HepG2 (cell line): ENCODE results near the gene C12orf43. TPM values are rescaled to one million over a fixed set of nuclear protein-coding genes. Genes with fewer than 3 reads are reported as not detected.
"Not testable (repeated sequence)": the region's sequence is repeated elsewhere in the genome, so short reads cannot be mapped to it uniquely, and the experiment has no call there.

Experiments
- ATAC-seq: fragments of 200-7000 bp; cut with Tn5 transposase; 3 replicates; pipeline ENCODE4 v1.9.1; 2020; ENCODE audit warnings: mild to moderate bottlenecking, moderate library complexity
- BruUV-seq: library from RNA; stranded (reverse); fragments of 400-500 nt; replicated peaks from 2 replicates; lab custom pipeline; 2021; lab: Mats Ljungman, UMichigan
- CTCF ChIA-PET: fragments of 300-600 bp; formaldehyde crosslinking; extraction: SDS; loops from one replicate; lab custom pipeline; 2021; ENCODE audit warnings: low total read pairs, inconsistent platforms, low intra/inter-chr PET ratio; lab: Yijun Ruan, JAX
- POLR2A ChIA-PET: fragments of 350-600 bp; sonication (Branson Sonifier 250); formaldehyde crosslinking; loops from one replicate; lab custom pipeline; 2020; ENCODE audit warnings: antibody characterized with exemption, inconsistent platforms; lab: Yijun Ruan, JAX
- DNase-seq: peaks from one replicate; pipeline ENCODE4 v3.0.0-alpha.2; 2015; ENCODE audit warnings: low spot score
- FAIRE-seq: peaks from 3 replicates; lab custom pipeline; 2011; peaks lifted over from hg19 to GRCh38; lab: Jason Lieb, UNC
- H2AFZ ChIP-seq: one replicate; pipeline ENCODE4 v1.6.1; 2011; ENCODE audit warnings: low read length, inconsistent platforms
- H3K27ac ChIP-seq: fragments of 300-600 bp; 3 replicates; pipeline ENCODE4 v1.8.0; 2011; ENCODE audit warnings: mixed run types, mild to moderate bottlenecking, mixed read lengths, low read length, inconsistent platforms; ENCODE audit not compliant: insufficient read depth; ENCODE audit errors: extremely low read length
- H3K27me3 ChIP-seq, 2 experiments: fragments of 200-600 bp in 1 of 2; 2 replicates in 1 of 2; 3 replicates in 1 of 2; pipeline versions ENCODE4 v1.6.0 to v1.8.0; 2011; ENCODE audit warnings: low read length in 2 of 2, mild to moderate bottlenecking in 2 of 2, moderate library complexity in 2 of 2, inconsistent platforms in 1 of 2; ENCODE audit not compliant: insufficient read depth in 2 of 2, control insufficient read depth in 1 of 2
- H3K36me3 ChIP-seq, 2 experiments: fragments of 200-600 bp in 1 of 2; replicated peaks in 1 of 2; 2 replicates in 1 of 2; 3 replicates in 1 of 2; pipeline versions ENCODE4 v1.5.1 to v1.8.0; 2011; ENCODE audit warnings: low read length in 2 of 2, inconsistent platforms in 1 of 2; ENCODE audit not compliant: insufficient read depth in 2 of 2, control insufficient read depth in 1 of 2
- H3K4me1 ChIP-seq: 2 replicates; pipeline ENCODE4 v1.5.1; 2012; ENCODE audit warnings: low read length, inconsistent platforms; ENCODE audit not compliant: insufficient read depth
- H3K4me2 ChIP-seq: 2 replicates; pipeline ENCODE4 v1.6.0; 2011; ENCODE audit warnings: low read depth, low read length, inconsistent platforms
- H3K4me3 ChIP-seq, 3 experiments: fragments of 200-600 bp in 1 of 3; sonication (generic), shearing (Covaris generic) in 1 of 3; replicated peaks in 1 of 3; 2 replicates each; pipeline ENCODE4 v1.5.1; 2011 to 2016; ENCODE audit warnings: low read length in 3 of 3, inconsistent platforms in 2 of 3, low read depth in 2 of 3, mild to moderate bottlenecking in 2 of 3, control low read depth in 1 of 3, mixed read lengths in 1 of 3; ENCODE audit not compliant: insufficient read depth in 1 of 3
- H3K79me2 ChIP-seq: one replicate; pipeline ENCODE4 v1.6.1; 2011; ENCODE audit warnings: low read length, inconsistent platforms; ENCODE audit not compliant: insufficient read depth
- H3K9ac ChIP-seq: 2 replicates; pipeline ENCODE4 v1.6.0; 2011; ENCODE audit warnings: mild to moderate bottlenecking, low read depth, low read length, inconsistent platforms; ENCODE audit not compliant: insufficient read depth
- H3K9me3 ChIP-seq: 2 replicates; pipeline ENCODE4 v1.5.1; 2012; ENCODE audit warnings: mild to moderate bottlenecking, low read length
- H4K20me1 ChIP-seq: 2 replicates; pipeline ENCODE4 v1.6.0; 2011; ENCODE audit warnings: inconsistent platforms, mild to moderate bottlenecking, low read length, moderate library complexity; ENCODE audit not compliant: insufficient read depth
- ELF1 ChIP-seq: sonication (generic); formaldehyde crosslinking; IDR thresholded peaks from 2 replicates; pipeline ENCODE4 v1.4.0; 2020; ENCODE audit warnings: missing genetic modification reagents
- FOXO4 ChIP-seq: sonication (generic); formaldehyde crosslinking; conservative IDR thresholded peaks from 2 replicates; pipeline ENCODE4 v1.8.1; 2023; ENCODE audit warnings: missing genetic modification reagents
- GTF2F1 ChIP-seq: fragments of 150-350 bp; IDR thresholded peaks from 2 replicates; pipeline ENCODE4 v1.6.1; 2014; ENCODE audit warnings: low read length
- HDAC2 ChIP-seq: sonication (generic); formaldehyde crosslinking; IDR thresholded peaks from 2 replicates; pipeline ENCODE4 v1.4.0; 2020; ENCODE audit warnings: missing genetic modification reagents
- JDP2 ChIP-seq: sonication (generic); formaldehyde crosslinking; IDR thresholded peaks from 2 replicates; pipeline ENCODE4 v1.8.1; 2022; ENCODE audit warnings: missing genetic modification reagents, borderline replicate concordance
- PHF8 ChIP-seq: sonication (generic); formaldehyde crosslinking; IDR thresholded peaks from 2 replicates; pipeline ENCODE4 v1.5.0; 2020; ENCODE audit warnings: missing genetic modification reagents
- SP1 ChIP-seq, 2 experiments: fragments of 450-650 bp in 1 of 2; sonication (generic) in 1 of 2; formaldehyde crosslinking in 1 of 2; IDR thresholded peaks; 2 replicates each; pipeline versions ENCODE4 v1.4.0 to v1.6.1; 2016 to 2020; ENCODE audit warnings: missing genetic modification reagents in 1 of 2
- SRSF9 ChIP-seq: fragments of 200-400 bp; formaldehyde crosslinking; IDR thresholded peaks from 2 replicates; pipeline ENCODE4 v1.6.1; 2018; ENCODE audit warnings: borderline replicate concordance, mild to moderate bottlenecking, low read depth, low read length; ENCODE audit not compliant: insufficient read depth, poor library complexity, severe bottlenecking
- THYN1 ChIP-seq: sonication (generic); formaldehyde crosslinking; IDR thresholded peaks from 2 replicates; pipeline ENCODE4 v1.8.1; 2023; ENCODE audit warnings: low read depth, mild to moderate bottlenecking, moderate library complexity, missing genetic modification reagents, borderline replicate concordance
- ZNF276 ChIP-seq: sonication (generic); formaldehyde crosslinking; IDR thresholded peaks from 2 replicates; pipeline ENCODE4 v1.4.0; 2020; ENCODE audit warnings: mild to moderate bottlenecking, low read depth, missing genetic modification reagents
- ZNF430 ChIP-seq: sonication (generic); formaldehyde crosslinking; IDR thresholded peaks from 2 replicates; pipeline ENCODE4 v1.9.0; 2021; ENCODE audit warnings: mild to moderate bottlenecking, missing genetic modification reagents
- ZNF563 ChIP-seq: sonication (generic); formaldehyde crosslinking; IDR thresholded peaks from 2 replicates; pipeline ENCODE4 v1.8.0; 2022; ENCODE audit warnings: mild to moderate bottlenecking, moderate library complexity, missing genetic modification reagents
- ZNF614 ChIP-seq: IDR thresholded peaks from 2 replicates; pipeline ENCODE4 v1.6.1; 2018; ENCODE audit warnings: missing biosample characterization, missing genetic modification reagents, inconsistent platforms, borderline replicate concordance
- ZNF629 ChIP-seq: sonication (generic); formaldehyde crosslinking; conservative IDR thresholded peaks from 2 replicates; pipeline ENCODE4 v1.5.0; 2020; ENCODE audit warnings: missing genetic modification reagents
- ZNF768 ChIP-seq: sonication (generic); formaldehyde crosslinking; IDR thresholded peaks from 2 replicates; pipeline ENCODE4 v1.4.0; 2020; ENCODE audit warnings: missing genetic modification reagents
- ZZZ3 ChIP-seq: sonication (generic); formaldehyde crosslinking; IDR thresholded peaks from 2 replicates; pipeline ENCODE4 v1.4.0; 2020; ENCODE audit warnings: missing genetic modification reagents, mild to moderate bottlenecking, borderline replicate concordance
- WGBS: methylation state at CpG from one replicate; pipeline ENCODE4 v1.1.6; 2017; ENCODE audit warnings: low lambda C conversion rate; 5-methylcytosine and 5-hydroxymethylcytosine counted together
- in situ Hi-C: cut with HindIII; loops from 2 replicates; pipeline ENCODE4 v1.10.0; 2017; ENCODE audit warnings: low pct_unique_long_range_greater_than_20kb; ENCODE audit not compliant: extremely low pct_ligation_motif_present
- intact Hi-C: fragments of 100-400 bp; cut with micrococcal nuclease; formaldehyde crosslinking; loops from one replicate; pipeline ENCODE4 v1.10.0; 2022; ENCODE audit not compliant: unreplicated experiment
- polyA plus RNA-seq, 8 experiments: library from polyadenylated mRNA; depleted of rRNA in 3 of 8; stranded (reverse) in 7 of 8; unstranded in 1 of 8; fragments of >200 nt; fragmentation: Illumina TruSeq in 4 of 8; extraction: Trizol in 4 of 8; gene quantifications; 2 replicates each; pipeline versions ENCODE4 v1.2.1 to v1.2.3, GENCODE V29; 2011 to 2016; ENCODE audit warnings: low read depth in 4 of 8, missing spikeins in 1 of 8, mixed read lengths in 1 of 8; ENCODE audit not compliant: insufficient read depth in 1 of 8
- total RNA-seq, 5 experiments: library from RNA; depleted of rRNA; stranded (reverse); fragments of >200 nt; fragmentation: Illumina TruSeq; extraction: Trizol; gene quantifications; 2 replicates each; pipeline ENCODE4 v1.2.3, GENCODE V29; 2016; ENCODE audit warnings: low read depth in 1 of 5

C12orf43 gene
- total and polyA plus RNA-seq, 2 of the 13 experiments (the other 11 are each of a cell fraction or from before 2014, with no cell fraction given), result 7.9 to 11.1 TPM

GRCh38 chr12:121065345-121065744, 49.1 kb upstream of the C12orf43 start:
- no peak overlapping the region for H2AFZ ChIP-seq
- no peaks in the 10 kb centered on the region for H3K79me2 ChIP-seq
- no TSS peak for BruUV-seq
- peaks cover 0 to 12% of the 10 kb centered on the region in 2 experiments; a peak in 2 of 5 replicates for H3K27me3 ChIP-seq
- DNase-seq (no peak), FAIRE-seq (no peak)
- no peaks in the 10 kb centered on the region for H3K36me3 ChIP-seq
- TF ChIP-seq ZNF430 (CRISPR knock-in tag) (no peak), ZNF563 (no peak), JDP2 (CRISPR knock-in tag) (no peak), ELF1 (CRISPR knock-in tag) (no peak), ZNF276 (CRISPR knock-in tag) (no peak), ZNF614 (CRISPR knock-in tag) (no peak), ZNF629 (CRISPR knock-in tag) (no peak), ZNF768 (CRISPR knock-in tag) (no peak), ZZZ3 (CRISPR knock-in tag) (no peak), THYN1 (CRISPR knock-in tag) (no peak), SP1 (IDR thresholded peaks at IDR 0.05) (no peak), SP1 (CRISPR knock-in tag; IDR thresholded peaks at IDR 0.05) (no peak), GTF2F1 (no peak), SRSF9 (no peak), PHF8 (CRISPR knock-in tag) (no peak), FOXO4 (CRISPR knock-in tag) (no peak), HDAC2 (CRISPR knock-in tag) (no peak)
- TF ChIP-seq, all 625 proteins: peak for 0
- in situ Hi-C loops (no loop called here), intact Hi-C loops (no loop called here)
- ChIA-PET POLR2A (no interaction called here), CTCF (no interaction called here)
- ATAC-seq, result no peak
- Histone ChIP-seq H3K9ac (no peak overlapping the region), H3K4me2 (no peak overlapping the region), H3K27ac (no peak overlapping the region), H3K4me1 (no peaks in the 10 kb centered on the region; the same call in 1 of the 2 replicates), H3K4me3 (no peak overlapping the region), H4K20me1 (no peaks in the 10 kb centered on the region), H3K9me3 (no peaks in the 10 kb centered on the region)
- 1% methylated on average over 2 of the region's 2 CpGs for WGBS

- H3K9me3 ChIP-seq, H2AFZ ChIP-seq, CTCF ChIA-PET, DNase-seq, POLR2A ChIA-PET, H3K4me1 ChIP-seq, H3K36me3 ChIP-seq, ATAC-seq, H3K27ac ChIP-seq, H4K20me1 ChIP-seq, FAIRE-seq, H3K9ac ChIP-seq, H3K4me3 ChIP-seq, BruUV-seq, H3K79me2 ChIP-seq, H3K4me2 ChIP-seq: not testable (repeated sequence)
- peaks cover 0 to 12% of the 10 kb centered on the region in 2 experiments; a peak in 2 of 5 replicates for H3K27me3 ChIP-seq
- in situ Hi-C loops, result loop anchor here (5.0 kb wide), 1 partner anchor 33 kb away; no protein-coding TSS in a partner anchor
- 69% methylated on average over 12 of the region's 12 CpGs for WGBS
- intact Hi-C loops, result loop anchor here (5.0 kb wide), 1 partner anchor 168 kb away; no protein-coding TSS in a partner anchor
These were observed 48.3 kb upstream of the C12orf43 start for GRCh38 chr12:121064586-121064985.
